Lower leg skin (tissue), 3 donors: Measurements from ENCODE around the gene FNBP1L.

ENCODE experiments used
- POLR2A ChIP-seq, 2 donors: fragments of 450-650 bp; IDR thresholded peaks; one replicate each; pipeline ENCODE4 v1.6.1; 2016 to 2017; ENCODE audit warnings: antibody characterized with exemption in 2 of 2, mild to moderate bottlenecking in 1 of 2, moderate library complexity in 1 of 2
- TF ChIP-seq, protein P1 (sequence below), 3 donors: fragments of 450-650 bp; IDR thresholded peaks; one replicate each; pipeline ENCODE4 v1.5.1; 2016; ENCODE audit warnings: antibody characterized with exemption in 3 of 3, mild to moderate bottlenecking in 3 of 3, moderate library complexity in 2 of 3

DNA sequence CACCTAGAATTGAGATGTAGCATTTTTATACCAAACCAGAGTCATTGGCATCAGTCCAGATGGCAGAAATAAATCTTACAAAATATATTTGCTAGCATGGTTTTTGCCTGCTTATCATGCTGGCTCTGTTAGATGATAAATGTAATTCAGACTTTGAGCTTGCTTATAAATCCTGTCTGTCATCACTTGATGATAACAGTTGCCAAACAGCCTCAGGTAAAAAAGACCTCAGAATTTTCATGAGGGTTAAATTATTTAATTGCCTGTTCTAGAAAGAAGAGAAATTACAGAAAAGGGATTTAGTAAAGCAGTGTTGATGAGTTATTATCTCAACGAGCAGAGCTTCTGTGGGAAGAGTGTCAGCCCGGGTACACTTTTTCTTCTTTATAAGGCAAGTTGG, 83.3 kb downstream of the FNBP1L start:
- TF ChIP-seq, protein P1, sequence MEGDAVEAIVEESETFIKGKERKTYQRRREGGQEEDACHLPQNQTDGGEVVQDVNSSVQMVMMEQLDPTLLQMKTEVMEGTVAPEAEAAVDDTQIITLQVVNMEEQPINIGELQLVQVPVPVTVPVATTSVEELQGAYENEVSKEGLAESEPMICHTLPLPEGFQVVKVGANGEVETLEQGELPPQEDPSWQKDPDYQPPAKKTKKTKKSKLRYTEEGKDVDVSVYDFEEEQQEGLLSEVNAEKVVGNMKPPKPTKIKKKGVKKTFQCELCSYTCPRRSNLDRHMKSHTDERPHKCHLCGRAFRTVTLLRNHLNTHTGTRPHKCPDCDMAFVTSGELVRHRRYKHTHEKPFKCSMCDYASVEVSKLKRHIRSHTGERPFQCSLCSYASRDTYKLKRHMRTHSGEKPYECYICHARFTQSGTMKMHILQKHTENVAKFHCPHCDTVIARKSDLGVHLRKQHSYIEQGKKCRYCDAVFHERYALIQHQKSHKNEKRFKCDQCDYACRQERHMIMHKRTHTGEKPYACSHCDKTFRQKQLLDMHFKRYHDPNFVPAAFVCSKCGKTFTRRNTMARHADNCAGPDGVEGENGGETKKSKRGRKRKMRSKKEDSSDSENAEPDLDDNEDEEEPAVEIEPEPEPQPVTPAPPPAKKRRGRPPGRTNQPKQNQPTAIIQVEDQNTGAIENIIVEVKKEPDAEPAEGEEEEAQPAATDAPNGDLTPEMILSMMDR (IDR thresholded peaks at IDR 0.05): no peak
- TF ChIP-seq POLR2A (IDR thresholded peaks at IDR 0.05): no peak
